H9 (cell line): ENCODE results near the gene CPLX1. TPM values are rescaled to one million over a fixed set of nuclear protein-coding genes. Genes with fewer than 3 reads are reported as not detected.

ENCODE experiments used
- DNase-seq: peaks from one replicate; pipeline ENCODE4 v3.0.0-alpha.2; 2017
- H2AFZ ChIP-seq: one replicate; pipeline ENCODE4 v1.6.1; 2013; ENCODE audit warnings: mild to moderate bottlenecking, low read length, control low read depth, moderate library complexity
- H2AK5ac ChIP-seq: 2 replicates; pipeline ENCODE4 v1.6.1; 2013; ENCODE audit warnings: low read length, control low read depth, mixed read lengths; ENCODE audit not compliant: insufficient read length
- H2BK120ac ChIP-seq: one replicate; pipeline ENCODE4 v1.6.1; 2013; ENCODE audit warnings: low read depth, mild to moderate bottlenecking, low read length, control low read depth, inconsistent platforms; ENCODE audit not compliant: poor library complexity, severe bottlenecking
- H2BK12ac ChIP-seq: 2 replicates; pipeline ENCODE4 v1.6.1; 2013; ENCODE audit warnings: low read length, control low read depth, mixed read lengths, low read depth; ENCODE audit not compliant: insufficient read length
- H2BK15ac ChIP-seq: 2 replicates; pipeline ENCODE4 v1.6.1; 2013; ENCODE audit warnings: low read depth, low read length, control low read depth
- H2BK20ac ChIP-seq: one replicate; pipeline ENCODE4 v1.6.1; 2013; ENCODE audit warnings: low read depth, mild to moderate bottlenecking, low read length, control low read depth, inconsistent platforms; ENCODE audit not compliant: poor library complexity, severe bottlenecking
- H2BK5ac ChIP-seq: 2 replicates; pipeline ENCODE4 v1.6.1; 2013; ENCODE audit warnings: low read length, control low read depth, mixed read lengths; ENCODE audit not compliant: insufficient read length
- H3K14ac ChIP-seq: 2 replicates; pipeline ENCODE4 v1.6.1; 2013; ENCODE audit warnings: low read length, control low read depth; ENCODE audit not compliant: insufficient read depth
- H3K18ac ChIP-seq: 2 replicates; pipeline ENCODE4 v1.6.1; 2013; ENCODE audit warnings: low read depth, mild to moderate bottlenecking, mixed read lengths, low read length, control low read depth; ENCODE audit not compliant: insufficient read length
- H3K23ac ChIP-seq: 2 replicates; pipeline ENCODE4 v1.6.1; 2013; ENCODE audit warnings: low read length, control low read depth, mixed read lengths, low read depth; ENCODE audit not compliant: insufficient read length
- H3K23me2 ChIP-seq: 2 replicates; pipeline ENCODE4 v1.6.1; 2013; ENCODE audit warnings: low read depth, mild to moderate bottlenecking, mixed read lengths, low read length, control low read depth; ENCODE audit not compliant: insufficient read length, poor library complexity, severe bottlenecking
- H3K27ac ChIP-seq: 2 replicates; pipeline ENCODE4 v1.5.1; 2013; ENCODE audit warnings: low read length, control low read depth, mixed read lengths, low read depth; ENCODE audit not compliant: insufficient read length
- H3K27me3 ChIP-seq: 2 replicates; pipeline ENCODE4 v1.6.1; 2013; ENCODE audit warnings: low read length, control low read depth, inconsistent platforms; ENCODE audit not compliant: insufficient read depth
- H3K4ac ChIP-seq: 2 replicates; pipeline ENCODE4 v1.6.1; 2013; ENCODE audit warnings: low read depth, mild to moderate bottlenecking, control low read depth, inconsistent platforms, low read length, moderate library complexity
- H3K4me1 ChIP-seq: 2 replicates; pipeline ENCODE4 v1.6.1; 2013; ENCODE audit warnings: low read length, control low read depth, inconsistent platforms; ENCODE audit not compliant: insufficient read depth
- H3K4me2 ChIP-seq: 2 replicates; pipeline ENCODE4 v1.6.1; 2013; ENCODE audit warnings: low read length, control low read depth, mixed read lengths; ENCODE audit not compliant: insufficient read length, insufficient read depth
- H3K56ac ChIP-seq: 2 replicates; pipeline ENCODE4 v1.6.1; 2013; ENCODE audit warnings: low read depth, mild to moderate bottlenecking, mixed read lengths, low read length, control low read depth; ENCODE audit not compliant: insufficient read length
- H3K79me1 ChIP-seq: 2 replicates; pipeline ENCODE4 v1.6.1; 2013; ENCODE audit warnings: low read depth, mild to moderate bottlenecking, moderate library complexity, low read length, control low read depth, inconsistent platforms; ENCODE audit not compliant: insufficient read depth, poor library complexity, severe bottlenecking
- H3K79me2 ChIP-seq: 2 replicates; pipeline ENCODE4 v1.6.1; 2013; ENCODE audit warnings: low read length, control low read depth, inconsistent platforms; ENCODE audit not compliant: insufficient read depth
- H3K9ac ChIP-seq: 2 replicates; pipeline ENCODE4 v1.6.1; 2013; ENCODE audit warnings: low read length, control low read depth, mixed read lengths; ENCODE audit not compliant: insufficient read length; ENCODE audit errors: extremely low read depth
- H3K9me3 ChIP-seq: one replicate; pipeline ENCODE4 v1.6.1; 2013; ENCODE audit warnings: low read depth, low read length, inconsistent platforms; ENCODE audit not compliant: control insufficient read depth
- H3T11ph ChIP-seq: one replicate; pipeline ENCODE4 v1.6.1; 2013; ENCODE audit warnings: mild to moderate bottlenecking, low read length, control low read depth, inconsistent platforms
- H4K20me1 ChIP-seq: one replicate; pipeline ENCODE4 v1.6.1; 2013; ENCODE audit not compliant: control insufficient read depth, insufficient read length, insufficient read depth
- H4K5ac ChIP-seq: 2 replicates; pipeline ENCODE4 v1.6.1; 2013; ENCODE audit warnings: low read depth, mild to moderate bottlenecking, mixed read lengths, low read length, control low read depth; ENCODE audit not compliant: insufficient read length
- H4K8ac ChIP-seq: replicated peaks from 2 replicates; pipeline ENCODE4 v1.6.1; 2013; ENCODE audit warnings: low read length, control low read depth, mixed read lengths, low read depth; ENCODE audit not compliant: insufficient read length
- H4K91ac ChIP-seq: 2 replicates; pipeline ENCODE4 v1.6.1; 2013; ENCODE audit warnings: low read depth, mild to moderate bottlenecking, moderate library complexity, mixed read lengths, low read length, control low read depth; ENCODE audit not compliant: insufficient read length
- H3K27ac Mint-ChIP-seq, 3 experiments: 2 replicates in 2 of 3; 3 replicates in 1 of 3; pipeline ENCODE4 v1.8.0; 2020 to 2021; ENCODE audit warnings: mixed read lengths in 3 of 3, mild to moderate bottlenecking in 1 of 3, moderate library complexity in 1 of 3
- H3K27me3 Mint-ChIP-seq: 2 replicates; pipeline ENCODE4 v1.8.0; 2021; ENCODE audit warnings: low read depth, mild to moderate bottlenecking, moderate library complexity, mixed read lengths
- H3K36me3 Mint-ChIP-seq, 3 experiments: 2 replicates in 2 of 3; 3 replicates in 1 of 3; pipeline ENCODE4 v1.8.0; 2020 to 2021; ENCODE audit warnings: low read depth in 3 of 3, mixed read lengths in 3 of 3; ENCODE audit not compliant: insufficient read depth in 1 of 3
- H3K4me1 Mint-ChIP-seq, 2 experiments: 2 replicates each; pipeline ENCODE4 v1.8.0; 2020; ENCODE audit warnings: mixed read lengths in 2 of 2
- H3K4me3 Mint-ChIP-seq, 2 experiments: 2 replicates in 1 of 2; 3 replicates in 1 of 2; pipeline ENCODE4 v1.8.0; 2020 to 2021; ENCODE audit warnings: mild to moderate bottlenecking in 2 of 2, mixed read lengths in 2 of 2, moderate library complexity in 1 of 2
- H3K9me3 Mint-ChIP-seq, 2 experiments: 2 replicates in 1 of 2; 3 replicates in 1 of 2; pipeline ENCODE4 v1.8.0; 2020; ENCODE audit warnings: mild to moderate bottlenecking in 2 of 2, mixed read lengths in 2 of 2, moderate library complexity in 1 of 2
- CTCF ChIP-seq: fragments of 200-600 bp; sonication (generic); conservative IDR thresholded peaks from 3 replicates; pipeline ENCODE4 v1.8.0; 2021; ENCODE audit warnings: antibody characterized with exemption, mild to moderate bottlenecking
- WGBS: extraction: QIAGEN DNeasy Blood & Tissue Kit; methylation state at CpG from one replicate; pipeline ENCODE4 v1.1.7; 2013; ENCODE audit warnings: missing lambda C conversion rate, low lambda C conversion rate, mixed read lengths; ENCODE audit not compliant: insufficient read length; ENCODE audit errors: extremely low coverage; 5-methylcytosine and 5-hydroxymethylcytosine counted together
- total RNA-seq: library from RNA; stranded (reverse); gene quantifications from 2 replicates; pipeline ENCODE4 v1.2.1, GENCODE V29; 2021

The CPLX1 gene
- total RNA-seq, 1 experiment from 2014 or later, result 0.90 TPM

- H3K56ac ChIP-seq, result no peak overlapping the region
- DNase-seq, result no peak
Observed at GRCh38 chr4:849478-850175, 23.7 kb upstream of the CPLX1 start.

More at GRCh38 chr4:849478-850175, 23.7 kb upstream of the CPLX1 start:
- Mint-ChIP-seq H3K36me3 (peaks cover 7 to 27% (median 7%) of the 10 kb centered on the region in 3 experiments; a peak in 6 of 7 replicates), H3K27ac (no peak overlapping the region), H3K4me1 (no peaks in the 10 kb centered on the region), H3K27me3 (no peaks in the 10 kb centered on the region), H3K9me3 (no peaks in the 10 kb centered on the region), H3K4me3 (no peak overlapping the region)
- H3K4me2 ChIP-seq, result no peak overlapping the region
- no peaks in the 10 kb centered on the region for H3K9me3 ChIP-seq
- H2BK15ac ChIP-seq, result no peak overlapping the region
- H3K79me1 ChIP-seq, result no peaks in the 10 kb centered on the region
- H3K14ac ChIP-seq, result no peak overlapping the region; the same call in 1 of the 2 replicates
- no peak overlapping the region for H3T11ph ChIP-seq
- no peak overlapping the region for H3K27ac ChIP-seq
- no peaks in the 10 kb centered on the region for H4K20me1 ChIP-seq
- H2AK5ac ChIP-seq, result no peak overlapping the region
- H4K5ac ChIP-seq, result no peak overlapping the region
- H2BK5ac ChIP-seq, result no peak overlapping the region
- no peak overlapping the region for H3K4ac ChIP-seq
- H3K9ac ChIP-seq, result no peak overlapping the region
- H2BK12ac ChIP-seq, result no peak overlapping the region
- H3K23ac ChIP-seq, result no peak overlapping the region
- H3K79me2 ChIP-seq, result no peaks in the 10 kb centered on the region
- no peaks in the 10 kb centered on the region for H3K23me2 ChIP-seq
- TF ChIP-seq CTCF, result no peak
- H4K8ac ChIP-seq, result no peak overlapping the region
- no peak overlapping the region for H2AFZ ChIP-seq
- H3K27me3 ChIP-seq, result no peaks in the 10 kb centered on the region
- H4K91ac ChIP-seq, result no peak overlapping the region
- no peak overlapping the region for H2BK20ac ChIP-seq
- WGBS, result no CpG with 5 or more reads among the region's 50 CpGs
- H3K18ac ChIP-seq, result no peak overlapping the region
- H2BK120ac ChIP-seq, result no peak overlapping the region
- H3K4me1 ChIP-seq, result no peaks in the 10 kb centered on the region
